Activated T-helper 17 cell treated with anti-CD3 and anti-CD28 coated beads, Interleukin-2, amount 50 U/mL, for 72 hours (primary cell): ENCODE data around the gene MYH9. TPM values are rescaled to one million over a fixed set of nuclear protein-coding genes. Genes with fewer than 3 reads are reported as not detected.
"Not testable (repeated sequence)": the region's sequence is repeated elsewhere in the genome, so short reads cannot be mapped to it uniquely, and the experiment has no call there.

Source experiments
- ATAC-seq: fragments of 150-1000 bp; cut with Tn5 transposase; replicated peaks from 2 replicates; pipeline ENCODE4 v1.10.0; 2021; ENCODE audit warnings: mild to moderate bottlenecking, moderate library complexity
- H3K27ac Mint-ChIP-seq: one replicate; pipeline ENCODE4 v1.8.0; 2022; ENCODE audit warnings: mixed read lengths
- H3K27me3 Mint-ChIP-seq: one replicate; pipeline ENCODE4 v1.8.0; 2022; ENCODE audit warnings: mixed read lengths
- H3K36me3 Mint-ChIP-seq: one replicate; pipeline ENCODE4 v1.8.0; 2022; ENCODE audit warnings: low read depth, mild to moderate bottlenecking, mixed read lengths
- H3K4me1 Mint-ChIP-seq: one replicate; pipeline ENCODE4 v1.8.0; 2022; ENCODE audit warnings: mixed read lengths
- H3K4me3 Mint-ChIP-seq: one replicate; pipeline ENCODE4 v1.8.0; 2022; ENCODE audit warnings: mild to moderate bottlenecking, mixed read lengths
- H3K9me3 Mint-ChIP-seq: one replicate; pipeline ENCODE4 v1.8.0; 2022; ENCODE audit warnings: mixed read lengths
- total RNA-seq, 2 donors: library from RNA; stranded (reverse); gene quantifications; one replicate each; pipeline ENCODE4 v1.2.3, GENCODE V29; 2022

Gene MYH9
- total RNA-seq, 2 donors from 2014 or later, result 782 to 800 TPM

GRCh38 chr22:36404446-36404845, 16.7 kb upstream of the MYH9 start:
- Mint-ChIP-seq H3K9me3 (no peaks in the 10 kb centered on the region), H3K4me3 (peak overlapping the region; percentile 75), H3K27me3 (no peaks in the 10 kb centered on the region), H3K4me1 (peaks cover 27% of the 10 kb centered on the region), H3K27ac (no peak overlapping the region), H3K36me3 (no peaks in the 10 kb centered on the region)
- no peak for ATAC-seq

GRCh38 chr22:36399472-36399778, 11.7 kb upstream of the MYH9 start:
- peak overlapping the region; percentile 13 for H3K27ac Mint-ChIP-seq

GRCh38 chr22:36398601-36399471, 11.1 kb upstream of the MYH9 start:
- no peak for ATAC-seq
- H3K36me3 Mint-ChIP-seq, result no peaks in the 10 kb centered on the region
- H3K27me3 Mint-ChIP-seq, result no peaks in the 10 kb centered on the region
- H3K27ac Mint-ChIP-seq, result peak overlapping the region; percentile 13
- peak overlapping the region; percentile 3 for H3K4me3 Mint-ChIP-seq
- no peaks in the 10 kb centered on the region for H3K9me3 Mint-ChIP-seq
- peaks cover 13% of the 10 kb centered on the region for H3K4me1 Mint-ChIP-seq

More at GRCh38 chr22:36399472-36399778, 11.7 kb upstream of the MYH9 start:
- peak overlapping the region; percentile 3 for H3K4me3 Mint-ChIP-seq
- ATAC-seq, result no peak
- peaks cover 13% of the 10 kb centered on the region for H3K4me1 Mint-ChIP-seq
- H3K27me3 Mint-ChIP-seq, result no peaks in the 10 kb centered on the region
- H3K36me3 Mint-ChIP-seq, result no peaks in the 10 kb centered on the region
- no peaks in the 10 kb centered on the region for H3K9me3 Mint-ChIP-seq

- no peaks in the 10 kb centered on the region for H3K36me3 Mint-ChIP-seq
- no peaks in the 10 kb centered on the region for H3K9me3 Mint-ChIP-seq
- peaks cover 13% of the 10 kb centered on the region for H3K4me1 Mint-ChIP-seq
- no peak overlapping the region for H3K27ac Mint-ChIP-seq
- ATAC-seq, result no peak
- no peak overlapping the region for H3K4me3 Mint-ChIP-seq
- H3K27me3 Mint-ChIP-seq, result no peaks in the 10 kb centered on the region
Measured at GRCh38 chr22:36397131-36398093, 9.6 kb upstream of the MYH9 start.

- Mint-ChIP-seq H3K36me3 (no peaks in the 10 kb centered on the region), H3K27me3 (no peaks in the 10 kb centered on the region), H3K9me3 (no peaks in the 10 kb centered on the region), H3K27ac (peak overlapping the region; percentile 20), H3K4me1 (peaks cover 13% of the 10 kb centered on the region), H3K4me3 (no peak overlapping the region)
- ATAC-seq, result no peak
Measured at GRCh38 chr22:36395915-36396314, 8.1 kb upstream of the MYH9 start.

- no peak overlapping the region for H3K4me3 Mint-ChIP-seq
- no peaks in the 10 kb centered on the region for H3K36me3 Mint-ChIP-seq
- H3K9me3 Mint-ChIP-seq, result no peaks in the 10 kb centered on the region
- no peak for ATAC-seq
- H3K27ac Mint-ChIP-seq, result no peak overlapping the region
- H3K27me3 Mint-ChIP-seq, result no peaks in the 10 kb centered on the region
- H3K4me1 Mint-ChIP-seq, result peaks cover 13% of the 10 kb centered on the region
Measured at GRCh38 chr22:36395055-36395849, 7.5 kb upstream of the MYH9 start.

- H3K36me3 Mint-ChIP-seq, result peaks cover 4% of the 10 kb centered on the region
- H3K4me1 Mint-ChIP-seq, result no peaks in the 10 kb centered on the region
- ATAC-seq, result no peak
- H3K4me3 Mint-ChIP-seq, result no peak overlapping the region
- no peak overlapping the region for H3K27ac Mint-ChIP-seq
- H3K9me3 Mint-ChIP-seq, result no peaks in the 10 kb centered on the region
- H3K27me3 Mint-ChIP-seq, result no peaks in the 10 kb centered on the region
Measured at GRCh38 chr22:36391638-36392037, 3.9 kb upstream of the MYH9 start.

GRCh38 chr22:36389122-36389521, 1.4 kb upstream of the MYH9 start:
- not testable (repeated sequence) for H3K9me3 Mint-ChIP-seq, H3K27me3 Mint-ChIP-seq, H3K4me1 Mint-ChIP-seq, ATAC-seq
- Mint-ChIP-seq H3K4me3 (peak overlapping the region; percentile 100), H3K27ac (peak overlapping the region; percentile 80), H3K36me3 (peaks cover 29% of the 10 kb centered on the region)

- peak overlapping the region; percentile 100 for H3K4me3 Mint-ChIP-seq
- no peaks in the 10 kb centered on the region for H3K9me3 Mint-ChIP-seq
- peak overlapping the region; percentile 80 for H3K27ac Mint-ChIP-seq
- ATAC-seq, result no peak
- H3K36me3 Mint-ChIP-seq, result peaks cover 44% of the 10 kb centered on the region
- peaks cover 11% of the 10 kb centered on the region for H3K4me1 Mint-ChIP-seq
- H3K27me3 Mint-ChIP-seq, result no peaks in the 10 kb centered on the region
Measured at GRCh38 chr22:36387709-36387958, 133 bp downstream of the MYH9 start.

GRCh38 chr22:36386900-36387708, 663 bp downstream of the MYH9 start:
- Mint-ChIP-seq H3K27ac (peak overlapping the region; percentile 99), H3K9me3 (no peaks in the 10 kb centered on the region), H3K27me3 (no peaks in the 10 kb centered on the region), H3K4me3 (peak overlapping the region; percentile 100), H3K36me3 (peaks cover 49% of the 10 kb centered on the region), H3K4me1 (peaks cover 11% of the 10 kb centered on the region)
- peak; percentile 15 for ATAC-seq

- peak overlapping the region; percentile 99 for H3K27ac Mint-ChIP-seq
- H3K36me3 Mint-ChIP-seq, result peaks cover 56% of the 10 kb centered on the region
- H3K4me1 Mint-ChIP-seq, result peaks cover 16% of the 10 kb centered on the region
- H3K27me3 Mint-ChIP-seq, result no peaks in the 10 kb centered on the region
- peak overlapping the region; percentile 100 for H3K4me3 Mint-ChIP-seq
- H3K9me3 Mint-ChIP-seq, result no peaks in the 10 kb centered on the region
- peak; percentile 25 for ATAC-seq
Measured at GRCh38 chr22:36386351-36386899, 1.3 kb downstream of the MYH9 start.

GRCh38 chr22:36385491-36386350, 2.0 kb downstream of the MYH9 start:
- H3K27me3 Mint-ChIP-seq, result no peaks in the 10 kb centered on the region
- no peaks in the 10 kb centered on the region for H3K9me3 Mint-ChIP-seq
- peak overlapping the region; percentile 100 for H3K4me3 Mint-ChIP-seq
- H3K27ac Mint-ChIP-seq, result peak overlapping the region; percentile 99
- peak; percentile 56 for ATAC-seq
- H3K4me1 Mint-ChIP-seq, result peaks cover 16% of the 10 kb centered on the region
- H3K36me3 Mint-ChIP-seq, result peaks cover 63% of the 10 kb centered on the region
